ENCODE measurements around the gene SEMA6C.
A peak's percentile ranks its signal among the peaks of the same experiment; 100 is the strongest.

The SEMA6C gene

DNA sequence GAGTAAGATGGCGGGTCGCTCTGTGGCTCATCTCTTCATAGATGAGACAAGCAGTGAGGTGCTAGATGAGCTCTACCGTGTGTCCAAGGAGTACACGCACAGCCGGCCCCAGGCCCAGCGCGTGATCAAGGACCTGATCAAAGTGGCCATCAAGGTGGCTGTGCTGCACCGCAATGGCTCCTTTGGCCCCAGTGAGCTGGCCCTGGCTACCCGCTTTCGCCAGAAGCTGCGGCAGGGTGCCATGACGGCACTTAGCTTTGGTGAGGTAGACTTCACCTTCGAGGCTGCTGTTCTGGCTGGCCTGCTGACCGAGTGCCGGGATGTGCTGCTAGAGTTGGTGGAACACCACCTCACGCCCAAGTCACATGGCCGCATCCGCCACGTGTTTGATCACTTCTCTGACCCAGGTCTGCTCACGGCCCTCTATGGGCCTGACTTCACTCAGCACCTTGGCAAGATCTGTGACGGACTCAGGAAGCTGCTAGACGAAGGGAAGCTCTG is 12.4 kb upstream of the SEMA6C start:
- DNase-seq, result no peak

DNA sequence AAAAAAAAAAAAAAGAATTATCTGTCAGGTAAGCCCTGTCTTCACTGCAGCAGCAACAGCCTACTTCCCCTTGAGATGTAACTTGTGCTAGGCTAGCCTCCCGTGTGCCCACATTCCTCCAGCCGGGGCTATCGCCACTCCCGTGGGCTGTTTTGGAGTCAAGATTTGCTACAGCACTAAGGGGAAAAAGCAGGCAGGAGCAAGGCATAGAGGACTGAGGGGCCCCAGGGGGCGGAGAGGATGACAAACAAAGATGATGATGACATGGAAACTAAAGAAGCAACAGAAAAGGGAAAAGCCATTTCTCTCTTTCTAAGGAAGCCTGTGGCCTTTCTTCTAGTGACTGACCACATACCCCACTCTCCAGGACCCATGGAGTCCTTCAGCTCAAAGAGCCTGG is 11.9 kb upstream of the SEMA6C start:
- no peak for DNase-seq

GRCh38 chr1:151157067-151157531 is 10.7 kb upstream of the SEMA6C start:
- DNase-seq, result peak; percentile 50

DNA sequence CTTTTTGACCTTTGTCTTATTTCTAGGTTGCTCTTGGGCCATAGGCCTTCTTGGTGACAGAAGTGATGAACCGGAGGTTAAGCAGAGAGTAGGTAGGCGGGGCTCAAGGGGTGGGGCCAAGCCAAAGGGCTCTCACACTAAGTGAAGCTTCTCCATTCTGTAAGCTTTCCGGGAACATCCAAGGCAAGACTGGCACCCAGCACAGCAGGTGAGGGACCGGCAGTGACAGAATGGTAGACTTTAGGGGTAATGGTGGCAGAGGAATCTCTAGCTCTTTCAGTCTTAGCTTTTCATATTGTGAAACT is 10.0 kb upstream of the SEMA6C start, which contains the start of gene TNFAIP8L2:
Gene TNFAIP8L2 (plus strand): TSS at position 135 of the 305 bp plus-strand sequence. CDS start 2,049 bp downstream, outside the sequence.
- peak; percentile 70 for DNase-seq

GRCh38 chr1:151147665-151148064 is 1.2 kb upstream of the SEMA6C start:
- no peak for DNase-seq

DNA sequence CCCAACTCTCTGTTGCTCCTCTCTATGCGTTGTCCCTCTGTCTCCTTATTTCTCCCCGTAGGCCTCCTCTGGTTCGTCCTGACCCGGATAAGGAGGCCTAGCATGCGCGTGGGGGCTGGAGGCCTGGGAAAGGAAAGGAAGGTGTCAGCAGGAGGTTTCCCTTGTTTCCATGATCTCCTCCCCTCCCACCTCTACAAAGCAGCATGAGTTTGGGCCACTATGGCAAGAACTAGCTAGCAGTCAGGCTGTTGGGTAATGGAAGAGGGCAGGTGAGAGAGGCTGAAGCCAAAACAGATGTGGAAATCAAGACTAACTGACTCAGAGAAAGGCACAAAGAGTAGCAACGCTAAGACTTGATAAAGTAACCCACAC is 687 bp upstream of the SEMA6C start:
- no peak for DNase-seq

DNA sequence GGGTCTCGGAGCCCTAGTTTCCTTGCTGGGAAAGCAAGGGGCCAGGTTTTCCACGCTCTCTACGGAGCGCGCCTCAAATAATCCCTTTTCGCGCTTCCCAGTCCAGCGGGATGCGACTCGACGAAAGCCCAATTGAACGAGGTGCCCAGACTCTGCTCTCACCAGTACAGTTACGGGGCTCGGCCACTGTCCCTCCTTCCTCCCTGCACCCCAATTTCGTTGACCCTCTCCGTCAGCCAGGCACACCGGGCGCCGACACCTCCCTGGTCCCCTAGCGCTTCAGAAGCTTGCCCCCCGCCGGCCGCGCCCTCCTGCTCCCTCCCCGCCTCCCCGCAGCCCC is 389 bp downstream of the SEMA6C start:
- no peak for DNase-seq

DNA sequence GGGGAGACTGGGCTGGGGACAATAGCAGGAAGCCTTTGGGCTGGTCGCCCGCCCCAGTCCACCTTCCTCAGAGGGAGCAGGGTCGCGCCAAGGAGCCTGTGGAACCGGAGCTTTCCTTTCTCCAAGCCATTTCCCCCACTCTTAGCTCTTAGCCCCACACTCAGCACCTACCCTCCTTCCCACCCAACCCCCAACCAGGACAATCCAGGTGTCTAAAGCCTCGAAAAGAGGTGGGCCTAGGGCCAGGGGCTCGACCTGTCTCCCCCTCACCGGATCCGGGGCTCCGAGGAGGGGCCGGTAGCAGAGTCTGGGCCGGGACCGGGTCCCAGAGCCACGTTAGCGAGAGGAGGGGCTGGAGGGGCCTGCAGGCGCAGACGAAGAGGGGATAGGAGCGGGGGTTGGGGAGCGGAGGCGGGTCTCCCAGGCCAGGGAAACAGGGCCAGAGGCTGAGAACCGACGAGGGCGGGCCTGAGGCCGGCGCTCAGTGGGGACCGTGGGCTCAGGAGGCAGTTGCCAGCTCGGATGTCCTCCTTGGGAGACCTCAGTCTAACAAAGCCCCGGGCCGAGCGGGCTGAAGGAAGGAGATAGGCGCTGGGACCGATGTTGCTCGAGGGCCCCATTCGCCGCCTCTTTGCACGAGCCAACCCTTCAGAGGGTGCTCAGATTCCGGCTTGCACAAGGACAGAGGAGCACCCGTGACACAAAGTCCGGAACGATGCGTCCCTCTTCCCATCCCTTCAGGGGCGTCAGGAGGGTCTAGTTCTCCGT is 943 bp downstream of the SEMA6C start:
- DNase-seq, result no peak

DNA sequence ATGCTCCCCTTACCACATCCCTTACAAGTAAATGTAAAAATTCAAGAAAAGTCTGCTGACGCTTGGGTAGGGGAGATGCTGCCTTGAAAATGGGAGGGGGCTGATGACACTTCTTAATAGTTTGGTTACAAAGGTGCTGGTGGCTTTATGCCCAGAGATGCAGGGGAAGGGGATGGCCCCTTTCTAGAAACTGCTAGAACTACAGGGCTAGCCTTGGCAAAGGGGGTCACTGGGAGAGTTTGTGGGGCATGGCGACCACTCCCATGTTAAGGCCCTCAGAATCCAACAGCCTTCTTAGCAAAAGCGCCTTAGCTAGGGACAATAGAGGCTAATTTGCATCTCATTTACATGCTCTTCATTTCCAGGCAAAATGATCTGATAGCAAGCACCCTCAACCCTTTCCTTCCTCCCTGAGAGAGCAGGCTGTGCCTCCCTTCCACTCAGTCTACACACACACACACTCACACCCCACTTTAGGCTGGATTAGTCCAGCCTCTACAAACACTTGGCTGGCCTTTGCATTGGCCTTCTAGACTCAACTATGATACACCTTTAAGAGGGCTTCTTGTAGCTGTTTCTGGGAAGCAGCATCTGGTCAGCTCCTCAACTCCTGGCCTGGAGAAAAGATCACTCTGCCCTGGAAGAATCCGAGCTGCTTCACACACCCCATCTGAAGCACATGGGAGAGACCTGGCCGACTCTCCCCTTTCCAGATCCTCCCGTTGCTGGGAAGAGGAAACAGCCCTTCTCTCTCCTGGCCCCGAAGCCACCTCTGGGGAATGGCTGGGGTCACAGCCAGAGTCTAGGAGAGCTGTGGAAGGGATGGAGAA is 1.7 kb downstream of the SEMA6C start:
- no peak for DNase-seq

GRCh38 chr1:151143986-151144385 is 2.4 kb downstream of the SEMA6C start:
- DNase-seq, result no peak

GRCh38 chr1:151143057-151143435 is 3.4 kb downstream of the SEMA6C start:
- no peak for DNase-seq

DNA sequence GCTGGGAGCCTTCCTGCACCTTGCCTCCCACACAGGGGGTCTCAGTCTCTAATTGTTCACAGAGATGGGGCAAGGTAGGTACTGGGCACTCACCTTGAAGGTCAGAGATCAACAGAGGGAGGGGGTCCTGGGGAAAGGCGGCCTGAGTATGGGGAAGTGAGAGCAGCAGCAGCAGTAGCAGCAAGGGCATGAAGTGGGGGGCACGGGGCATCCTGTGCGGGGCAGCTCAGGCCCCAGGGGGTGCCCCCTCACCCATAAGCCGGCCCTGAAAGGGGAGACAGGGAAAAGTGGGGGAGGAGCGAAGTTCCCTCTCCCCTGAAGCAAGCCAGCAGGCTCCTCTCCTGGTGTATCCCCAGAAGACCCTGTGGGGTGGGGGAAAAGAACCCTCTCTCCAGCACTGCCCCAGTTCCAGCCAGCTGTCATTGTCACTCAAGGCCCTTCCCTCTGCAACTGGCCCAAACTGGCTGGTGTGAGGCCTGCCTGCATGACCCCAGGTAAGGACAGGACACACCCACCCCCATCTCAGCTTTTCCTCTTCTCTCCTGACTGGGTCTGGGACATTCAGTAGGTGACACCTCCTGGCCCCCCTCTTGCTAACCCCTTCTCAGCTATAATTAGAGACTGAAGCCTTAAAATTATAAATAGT is 3.9 kb downstream of the SEMA6C start:
- no peak for DNase-seq

GRCh38 chr1:151137789-151138188 is 8.6 kb downstream of the SEMA6C start:
- no peak for DNase-seq

DNA sequence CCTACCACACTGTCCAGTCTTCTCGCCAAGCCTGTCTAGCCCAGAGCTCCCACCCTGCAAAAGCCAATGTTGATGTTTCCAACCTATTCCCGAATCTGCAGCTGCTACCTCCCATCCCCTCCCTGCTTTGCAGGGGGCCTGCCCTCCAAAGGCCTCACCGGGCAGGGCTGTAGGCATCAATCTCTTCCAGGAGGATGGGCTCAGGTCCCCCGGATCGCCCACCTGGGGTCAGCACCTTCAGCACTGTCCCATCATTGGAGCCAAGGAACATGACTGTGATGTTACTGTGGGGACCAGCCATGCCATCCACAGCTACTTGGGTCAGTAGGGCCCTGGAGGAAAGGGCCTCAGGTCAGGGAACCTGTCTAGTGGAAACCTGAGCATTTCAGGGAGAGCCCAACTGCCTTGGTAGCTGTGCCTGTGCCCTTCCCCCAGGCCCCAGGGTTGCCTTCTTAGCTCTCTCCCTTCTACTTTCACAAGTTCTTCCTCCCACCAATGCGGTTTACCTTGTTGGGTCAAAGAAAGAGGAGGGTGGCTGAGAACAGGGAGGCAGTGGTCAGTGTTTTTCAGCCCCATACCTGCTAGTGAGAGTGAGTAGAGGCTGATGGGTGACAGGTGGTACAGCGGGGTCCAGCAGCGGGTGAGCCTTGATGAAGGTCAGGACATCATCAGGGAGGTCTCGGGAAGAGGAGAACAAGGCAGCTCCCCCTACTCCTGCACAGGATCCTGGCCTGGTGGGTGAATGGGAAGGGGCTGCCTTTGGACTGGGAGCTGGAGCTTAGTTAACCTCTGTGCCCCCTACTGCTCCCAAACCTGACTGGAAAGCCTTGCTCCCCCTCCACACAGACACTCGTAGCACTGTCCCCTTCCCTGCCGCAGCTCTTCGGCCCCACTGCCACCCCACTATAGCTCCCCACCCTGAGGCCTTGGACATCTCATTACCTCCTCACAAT is 10.7 kb downstream of the SEMA6C start:
- DNase-seq, result no peak

- no peak for DNase-seq
Observed at GRCh38 chr1:151134991-151135390, 11.4 kb downstream of the SEMA6C start.

DNA sequence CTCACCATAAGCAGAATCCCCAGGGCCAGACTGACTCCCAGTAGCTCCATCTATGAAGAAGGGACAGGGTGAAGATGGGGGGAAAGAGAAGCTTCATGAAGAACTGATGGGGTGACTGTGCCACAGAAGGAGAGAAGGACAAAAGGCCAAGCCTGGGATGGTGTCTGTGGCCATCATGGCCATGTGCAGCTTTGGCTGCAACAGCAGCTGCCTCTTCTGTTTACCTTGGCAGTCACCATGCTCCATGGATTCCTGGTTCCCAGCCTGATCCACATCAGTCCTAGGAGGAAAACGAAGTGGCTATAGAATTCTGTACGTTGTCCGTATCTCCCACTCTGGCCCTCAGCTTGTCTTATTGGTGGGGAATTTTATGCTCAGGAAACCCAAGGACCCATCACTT is 12.0 kb downstream of the SEMA6C start:
- DNase-seq, result no peak

DNA sequence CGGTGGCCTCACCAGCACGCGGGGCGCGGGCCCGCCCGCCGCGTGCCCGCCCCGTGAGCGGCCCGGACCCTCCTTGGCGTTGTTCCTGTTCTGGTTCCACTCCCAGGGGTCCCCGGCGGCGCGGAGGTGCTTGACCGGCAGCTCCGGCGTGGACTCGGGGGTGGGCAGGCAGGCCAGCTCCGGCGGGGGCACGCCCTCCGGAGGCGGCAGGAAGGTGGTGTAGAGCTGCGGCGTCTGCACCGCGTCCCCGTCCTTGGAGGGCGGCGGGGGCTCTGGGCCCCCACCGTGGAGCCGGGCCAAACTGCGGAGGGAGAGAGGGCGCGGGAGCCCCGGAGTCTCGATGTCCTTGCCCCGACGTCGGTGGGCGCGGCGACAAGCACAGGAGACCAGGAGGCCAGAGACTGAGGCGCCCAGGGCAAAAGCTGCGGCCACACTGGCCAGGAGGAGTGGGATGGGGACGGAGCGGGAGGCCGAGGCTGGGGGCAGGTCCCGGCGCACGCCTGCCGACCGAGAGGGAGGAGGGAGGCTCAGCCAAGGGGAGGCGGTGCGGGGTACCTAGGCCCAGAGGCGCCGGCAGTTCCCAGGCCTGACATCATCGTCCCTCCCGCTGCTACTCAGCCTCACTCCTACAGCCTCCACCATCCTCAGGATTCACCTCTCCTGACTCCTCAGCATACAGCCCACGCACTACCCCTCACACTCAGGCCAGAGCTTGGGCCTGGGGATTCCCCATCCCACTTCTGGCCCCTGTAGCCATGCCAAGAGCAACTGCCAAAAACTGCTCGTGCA is 13.2 kb downstream of the SEMA6C start:
- DNase-seq, result no peak

- DNase-seq, result no peak
Observed at GRCh38 chr1:151132335-151133017, 14.0 kb downstream of the SEMA6C start.

- no peak for DNase-seq
Observed at GRCh38 chr1:151131701-151132334, 14.6 kb downstream of the SEMA6C start.

- DNase-seq, result peak; percentile 86
Observed at GRCh38 chr1:151130987-151131586, 15.3 kb downstream of the SEMA6C start.

All from CD4-positive, alpha-beta T cell treated with Interferon gamma for 1 hour (primary cell).